ENCODE results near the gene TTLL12.

DNA sequence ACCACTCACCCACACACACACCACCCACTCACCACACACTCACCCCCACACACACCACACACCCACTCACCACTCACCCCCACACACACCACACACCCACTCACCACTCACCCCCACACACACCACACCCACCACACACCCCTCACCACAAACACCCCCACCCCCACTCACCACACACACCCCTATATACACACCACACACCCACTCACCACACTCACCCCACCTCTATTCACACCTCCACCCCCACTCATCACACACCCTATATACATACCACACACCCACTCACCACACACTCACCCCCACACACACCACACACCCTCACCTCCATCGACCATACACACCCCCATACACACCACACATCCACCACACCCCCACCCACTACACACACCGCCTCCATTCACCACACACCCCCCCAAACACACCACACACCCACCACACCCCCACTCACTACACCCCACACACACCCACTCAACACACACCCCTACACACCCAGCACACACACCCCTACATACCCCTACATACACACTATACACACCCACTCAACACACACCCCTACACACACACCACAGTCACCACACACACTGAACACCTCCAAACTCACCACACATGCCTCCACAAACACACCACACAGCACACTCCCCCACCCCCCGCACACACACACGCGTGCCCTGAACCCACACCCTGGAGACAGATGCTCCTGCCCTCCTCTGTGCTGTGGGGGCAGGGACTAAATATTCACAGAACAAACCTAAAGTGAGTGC, 19.0 kb upstream of the TTLL12 start:
- TF ChIP-seq, protein P1, sequence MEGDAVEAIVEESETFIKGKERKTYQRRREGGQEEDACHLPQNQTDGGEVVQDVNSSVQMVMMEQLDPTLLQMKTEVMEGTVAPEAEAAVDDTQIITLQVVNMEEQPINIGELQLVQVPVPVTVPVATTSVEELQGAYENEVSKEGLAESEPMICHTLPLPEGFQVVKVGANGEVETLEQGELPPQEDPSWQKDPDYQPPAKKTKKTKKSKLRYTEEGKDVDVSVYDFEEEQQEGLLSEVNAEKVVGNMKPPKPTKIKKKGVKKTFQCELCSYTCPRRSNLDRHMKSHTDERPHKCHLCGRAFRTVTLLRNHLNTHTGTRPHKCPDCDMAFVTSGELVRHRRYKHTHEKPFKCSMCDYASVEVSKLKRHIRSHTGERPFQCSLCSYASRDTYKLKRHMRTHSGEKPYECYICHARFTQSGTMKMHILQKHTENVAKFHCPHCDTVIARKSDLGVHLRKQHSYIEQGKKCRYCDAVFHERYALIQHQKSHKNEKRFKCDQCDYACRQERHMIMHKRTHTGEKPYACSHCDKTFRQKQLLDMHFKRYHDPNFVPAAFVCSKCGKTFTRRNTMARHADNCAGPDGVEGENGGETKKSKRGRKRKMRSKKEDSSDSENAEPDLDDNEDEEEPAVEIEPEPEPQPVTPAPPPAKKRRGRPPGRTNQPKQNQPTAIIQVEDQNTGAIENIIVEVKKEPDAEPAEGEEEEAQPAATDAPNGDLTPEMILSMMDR (IDR thresholded peaks at IDR 0.05) = no peak
- no peak for TF ChIP-seq POLR2A (IDR thresholded peaks at IDR 0.05)

Data from esophagus squamous epithelium (tissue), 4 donors.